Right renal pelvis (tissue), 4 donors: ENCODE results near the gene THSD4. TPM values are rescaled to one million over a fixed set of nuclear protein-coding genes. Genes with fewer than 3 reads are reported as not detected.
A peak's percentile ranks its signal among the peaks of the same experiment; 100 is the strongest.

Source experiments
- DNase-seq, 4 donors: peaks; one replicate each; pipeline ENCODE4 v3.0.0-alpha.2; 2013; ENCODE audit warnings: low read depth in 4 of 4, low spot score in 3 of 4, missing footprints in 1 of 4
- polyA plus RNA-seq, 4 donors: library from polyadenylated mRNA; unstranded; fragments of 120-200 nt; gene quantifications; one replicate each; pipeline ENCODE4 v1.2.1, GENCODE V29; 2013; ENCODE audit not compliant: insufficient read length in 4 of 4

The THSD4 gene
- polyA plus RNA-seq, 4 donors = 32.7 to 45.9 (median 35.6) TPM

DNA sequence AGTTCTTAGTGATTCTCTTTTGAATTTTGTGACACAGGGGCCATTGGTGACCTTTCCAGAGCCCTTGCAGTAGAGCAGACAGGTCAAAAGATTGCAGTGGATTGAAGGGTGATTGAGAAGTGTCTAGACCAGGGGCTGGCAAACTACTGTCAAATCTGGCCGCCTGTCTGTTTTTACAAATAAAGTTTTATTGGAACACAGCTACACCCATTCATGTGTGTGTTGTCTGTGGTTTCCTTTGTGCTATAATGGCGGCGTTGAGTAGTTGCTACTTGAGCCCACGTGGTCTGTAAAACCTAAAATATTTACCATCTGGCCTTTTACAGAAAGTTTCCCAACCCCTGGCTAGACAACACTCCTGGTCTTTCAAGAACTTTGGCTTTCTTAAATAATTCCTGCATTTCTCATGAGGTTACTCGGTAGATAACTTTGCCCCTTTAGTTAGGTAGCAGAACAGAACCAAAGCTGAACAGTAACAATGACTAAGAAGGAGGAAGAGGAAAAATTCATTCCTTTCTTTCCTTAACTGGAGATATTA lies 430.0 kb downstream of the THSD4 start:
- DNase-seq = no peak

DNA sequence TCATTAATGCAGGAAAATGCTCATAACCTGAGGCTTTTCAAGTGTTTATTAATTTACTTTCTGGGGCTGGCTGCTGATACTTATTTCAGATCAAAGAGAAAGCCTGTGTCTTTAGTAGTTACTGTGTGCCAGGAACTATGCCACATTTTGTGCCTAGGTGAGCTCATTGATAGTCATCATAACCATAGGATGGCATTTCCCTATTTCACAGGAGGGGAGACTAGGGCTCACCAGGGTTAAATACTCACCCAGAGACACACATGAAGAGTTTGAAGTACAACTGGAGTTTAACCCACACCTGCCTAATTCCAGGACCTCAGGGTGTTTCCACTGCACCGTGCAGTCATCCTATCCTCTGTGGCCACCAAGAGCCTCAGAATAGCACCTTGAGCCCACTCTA lies 430.7 kb downstream of the THSD4 start:
- no peak for DNase-seq

DNA sequence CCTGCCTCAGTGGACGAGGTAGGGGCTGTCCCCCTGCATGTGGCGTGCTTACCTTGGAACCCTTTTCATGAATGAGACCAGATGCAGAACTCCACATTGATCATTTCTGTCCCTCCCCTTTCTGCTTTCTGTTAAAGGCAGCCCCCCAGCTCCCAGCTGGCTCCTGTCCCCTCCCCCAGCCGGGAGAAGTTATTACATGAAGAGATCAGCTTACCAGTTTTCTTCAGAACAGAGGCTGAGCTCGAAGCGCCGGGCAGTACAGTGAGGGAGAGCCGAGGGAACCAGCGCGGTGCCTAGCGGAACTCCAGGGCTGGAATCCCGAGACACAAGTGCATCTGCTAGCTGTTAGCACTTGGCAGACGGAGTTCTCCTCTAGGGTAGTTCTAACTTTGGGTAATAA lies 431.7 kb downstream of the THSD4 start:
- peak in 1 of 4 donors; percentile 18 for DNase-seq

DNA sequence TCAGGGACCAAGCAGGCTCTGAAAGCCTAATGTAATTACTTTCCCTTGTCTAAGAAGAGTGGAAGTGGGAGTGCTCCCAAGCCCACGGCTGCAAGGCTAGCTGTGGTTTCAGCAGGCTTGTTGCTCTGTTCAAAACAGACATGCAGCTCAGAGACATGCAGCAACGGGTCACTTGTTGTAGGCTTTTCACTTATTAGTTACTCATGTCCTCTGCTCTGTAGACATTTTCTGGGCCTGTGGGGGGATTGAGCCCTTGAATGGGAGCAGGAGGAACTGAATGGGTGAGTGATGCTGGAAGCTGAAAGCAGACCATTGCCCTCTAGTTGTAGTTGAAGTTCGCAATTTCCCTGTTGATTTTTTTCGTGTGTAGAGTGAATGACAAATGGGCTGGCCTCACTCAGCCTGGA lies 433.1 kb downstream of the THSD4 start:
- no peak for DNase-seq

DNA sequence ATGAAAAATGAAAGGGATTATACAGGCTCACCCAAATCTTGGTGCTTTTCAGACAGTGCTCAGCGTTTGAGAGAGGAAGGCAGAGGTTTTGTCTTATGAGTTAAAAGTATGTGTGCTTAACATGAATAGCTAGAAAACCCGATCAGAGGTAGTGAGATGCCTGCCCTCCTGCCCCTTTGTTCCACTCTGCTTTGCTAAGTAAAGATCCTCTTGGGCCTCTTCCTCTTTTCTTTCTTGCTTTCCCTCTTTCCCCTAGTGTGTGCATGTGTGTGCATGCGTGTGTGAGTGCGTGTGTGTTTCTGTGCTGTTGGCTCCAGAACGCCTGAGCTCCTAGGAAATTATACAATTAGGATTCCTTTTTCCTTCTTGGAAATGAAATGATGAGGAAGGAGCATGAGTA lies 433.8 kb downstream of the THSD4 start:
- no peak for DNase-seq

DNA sequence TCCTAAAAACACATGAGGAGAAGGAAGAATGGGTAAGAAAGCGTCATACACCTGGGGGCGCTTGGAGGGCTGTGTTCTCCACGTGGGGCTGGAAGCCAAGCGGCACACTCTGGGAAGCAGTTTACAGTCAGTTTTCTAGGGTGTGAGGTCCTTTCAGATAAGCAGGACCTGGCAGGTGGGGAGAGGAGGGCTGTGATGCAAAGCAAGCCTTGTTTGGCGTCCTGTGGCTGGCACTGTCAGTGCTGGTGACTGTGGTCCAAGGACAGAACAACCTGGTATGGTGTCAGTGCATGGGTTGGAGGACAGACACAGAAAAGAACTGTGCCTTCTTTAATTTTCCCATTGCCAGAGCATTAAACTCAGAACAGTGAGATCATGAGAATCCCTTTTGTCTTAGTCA lies 434.4 kb downstream of the THSD4 start:
- DNase-seq = no peak

DNA sequence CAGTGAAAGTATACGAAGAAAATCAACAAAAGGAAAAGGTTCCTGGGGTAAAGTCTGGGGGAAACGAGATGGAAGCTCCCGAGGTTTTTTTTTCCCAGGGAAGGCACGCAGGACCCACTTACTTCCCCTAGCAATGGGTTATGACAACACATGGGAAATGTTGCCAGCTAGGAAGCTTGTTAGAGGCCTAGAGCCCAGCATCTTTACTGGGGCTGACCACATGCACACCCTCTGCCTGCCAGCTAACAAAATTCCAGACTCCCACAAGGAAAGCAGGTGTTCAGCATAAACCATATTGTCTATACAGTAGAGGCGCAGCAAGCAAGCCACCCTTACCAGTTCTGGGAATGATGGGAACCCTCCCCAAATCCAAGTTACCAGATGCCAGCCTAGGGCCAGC lies 436.3 kb downstream of the THSD4 start:
- DNase-seq = no peak

DNA sequence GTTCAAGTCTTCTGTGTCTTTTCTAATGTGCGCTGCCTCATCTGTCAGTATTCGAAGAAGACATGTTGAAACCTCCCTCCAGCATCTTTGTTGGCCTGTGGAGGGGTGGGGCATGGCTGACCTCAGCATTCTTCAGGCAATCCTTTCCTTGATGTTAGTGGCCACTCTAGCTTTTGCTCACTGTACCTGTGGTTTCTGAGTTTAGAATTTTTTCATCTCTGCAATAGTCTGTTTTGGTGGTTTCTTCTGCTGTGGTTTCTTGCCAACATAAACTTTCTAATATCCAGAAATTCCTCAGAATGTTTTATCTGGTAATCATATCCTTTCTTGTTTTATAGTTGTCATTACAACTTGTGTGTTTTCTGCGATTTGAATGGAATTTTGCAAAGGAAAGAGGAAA lies 443.8 kb downstream of the THSD4 start:
- no peak for DNase-seq

DNA sequence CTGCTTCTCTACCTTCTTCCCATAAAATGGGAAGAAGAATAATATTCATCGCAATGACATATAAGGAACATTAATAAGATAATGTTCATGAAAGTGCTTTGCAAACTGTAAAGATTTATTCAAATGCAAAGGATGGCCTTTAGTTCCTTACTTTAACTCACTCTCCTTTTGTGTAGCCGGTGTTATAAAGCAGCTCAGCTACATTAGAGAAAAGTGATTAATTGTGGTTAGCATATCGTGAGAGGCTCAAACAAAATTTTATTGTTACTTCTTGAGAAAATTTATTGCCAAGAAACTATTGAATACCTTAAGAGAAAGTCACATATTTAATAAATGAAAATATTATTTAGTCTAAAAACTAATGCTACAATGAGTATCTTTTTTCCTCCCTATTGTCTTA lies 444.3 kb downstream of the THSD4 start:
- DNase-seq = no peak

DNA sequence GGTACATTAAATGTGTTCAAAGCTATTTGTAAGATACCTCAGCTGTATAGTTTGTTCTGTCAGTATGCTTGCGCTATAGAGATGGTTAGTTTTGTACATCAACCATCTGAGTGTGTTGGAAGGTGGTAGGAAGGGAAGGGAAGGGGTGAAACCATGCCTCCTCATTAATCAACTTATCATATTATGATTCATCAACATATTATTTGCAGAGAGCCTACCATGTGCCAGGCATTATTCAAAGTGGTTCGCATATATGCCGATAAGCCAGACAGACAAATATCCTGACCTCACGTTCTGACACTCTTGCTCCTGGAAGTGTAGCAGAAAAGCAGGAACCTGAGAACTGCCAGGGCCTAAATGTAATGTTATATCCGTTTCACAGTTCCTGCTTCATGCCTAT lies 447.0 kb downstream of the THSD4 start:
- no peak for DNase-seq

DNA sequence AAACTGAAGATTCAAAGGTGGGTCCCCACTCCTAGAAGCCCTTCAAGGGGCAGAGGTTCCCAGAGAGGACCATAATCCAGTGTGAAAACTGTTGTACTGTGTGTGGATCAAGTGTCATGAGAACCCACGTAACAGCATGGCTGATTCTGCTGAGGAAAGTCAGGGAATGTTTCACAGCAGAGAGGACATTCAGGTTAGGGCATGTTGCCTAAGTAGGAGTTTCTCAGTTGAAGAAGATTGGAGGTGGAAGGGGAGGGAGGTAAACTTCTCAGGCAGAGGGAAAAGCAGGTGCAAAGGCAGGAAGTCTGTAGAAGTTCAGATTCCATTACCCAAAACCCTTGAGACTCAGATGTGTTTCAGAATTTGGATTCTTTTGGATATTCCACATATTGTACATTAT lies 448.9 kb downstream of the THSD4 start:
- no peak for DNase-seq

DNA sequence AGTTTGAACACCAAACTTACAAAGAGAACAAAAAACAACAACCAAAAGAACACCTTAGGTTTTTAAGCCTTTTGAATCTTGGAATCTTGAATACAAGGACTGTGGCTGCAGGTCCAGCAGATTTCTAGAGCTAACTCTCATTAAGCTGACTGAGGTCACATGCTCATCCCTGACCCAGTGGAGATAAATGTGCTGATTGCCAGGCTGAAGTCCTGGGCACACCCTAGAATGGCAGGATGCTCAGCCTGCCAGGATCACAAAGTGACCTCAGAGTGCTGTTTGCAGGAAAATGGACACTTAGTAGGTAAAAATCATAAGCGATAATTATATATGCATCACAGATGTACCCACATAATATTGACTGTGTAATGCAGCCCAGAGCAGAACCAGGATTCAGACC lies 449.7 kb downstream of the THSD4 start:
- DNase-seq = no peak

DNA sequence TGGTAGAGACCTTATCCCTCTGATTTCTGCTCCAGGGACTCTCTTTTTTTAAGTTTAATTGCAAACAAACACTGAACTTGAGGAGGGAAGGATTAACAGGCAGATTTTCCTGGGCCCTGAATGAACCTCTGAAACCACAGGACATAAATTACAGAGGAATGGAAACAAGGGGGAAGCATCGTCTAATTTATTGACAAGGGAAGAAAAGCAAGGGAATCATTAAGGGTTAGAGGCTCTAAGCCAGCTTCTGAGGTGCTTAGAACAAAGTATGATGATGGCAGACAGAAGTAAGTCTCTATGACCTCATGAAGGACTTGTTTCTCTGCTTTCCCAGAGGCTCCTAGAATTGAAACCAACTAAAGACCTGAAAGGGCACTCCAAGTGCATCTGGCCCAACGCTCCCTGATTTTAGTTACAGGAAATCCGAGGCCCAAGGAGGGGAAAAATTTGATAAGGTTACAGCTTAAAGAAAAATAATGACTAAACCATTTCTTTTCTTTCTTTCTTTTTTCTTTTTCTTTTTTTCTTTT lies 450.4 kb downstream of the THSD4 start:
- DNase-seq = no peak

DNA sequence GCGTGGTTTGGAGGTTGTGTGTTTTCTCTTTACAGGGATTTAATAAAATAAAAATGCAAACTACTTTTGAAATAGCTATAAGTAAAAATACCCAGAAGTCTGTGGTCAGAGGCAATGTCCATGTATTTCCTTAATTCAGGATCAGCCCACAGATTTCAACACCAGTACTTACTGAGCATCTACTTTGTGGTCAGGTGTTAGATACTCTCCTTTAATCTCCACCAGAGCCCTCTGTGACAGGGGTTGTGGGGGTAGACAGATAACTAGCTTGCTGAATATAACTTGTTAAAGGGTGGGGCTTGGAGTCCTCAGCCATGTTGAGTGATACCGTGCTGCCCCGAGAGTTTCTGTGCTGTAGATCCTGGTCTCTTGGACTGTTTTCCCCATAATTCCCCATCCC lies 451.0 kb downstream of the THSD4 start:
- DNase-seq = no peak

DNA sequence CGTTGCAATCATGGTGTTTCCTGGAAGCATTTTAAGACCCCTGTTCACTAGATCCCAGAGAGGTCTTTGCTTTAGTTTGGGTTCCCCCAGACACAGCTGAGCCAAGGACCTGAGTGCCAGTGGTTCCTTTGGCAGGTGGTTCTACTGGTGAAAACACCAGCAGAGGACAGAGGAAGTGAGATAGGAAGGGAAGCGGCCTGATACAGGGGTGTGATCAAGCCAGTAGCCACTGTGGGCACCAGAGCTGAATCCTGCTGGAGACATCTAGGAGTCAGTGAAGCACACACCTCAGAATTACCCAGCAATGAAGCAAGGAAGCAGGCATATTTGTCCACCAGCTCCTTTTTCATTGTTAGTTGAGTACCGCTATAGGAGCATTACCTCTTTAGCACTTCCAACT lies 451.9 kb downstream of the THSD4 start:
- no peak for DNase-seq

DNA sequence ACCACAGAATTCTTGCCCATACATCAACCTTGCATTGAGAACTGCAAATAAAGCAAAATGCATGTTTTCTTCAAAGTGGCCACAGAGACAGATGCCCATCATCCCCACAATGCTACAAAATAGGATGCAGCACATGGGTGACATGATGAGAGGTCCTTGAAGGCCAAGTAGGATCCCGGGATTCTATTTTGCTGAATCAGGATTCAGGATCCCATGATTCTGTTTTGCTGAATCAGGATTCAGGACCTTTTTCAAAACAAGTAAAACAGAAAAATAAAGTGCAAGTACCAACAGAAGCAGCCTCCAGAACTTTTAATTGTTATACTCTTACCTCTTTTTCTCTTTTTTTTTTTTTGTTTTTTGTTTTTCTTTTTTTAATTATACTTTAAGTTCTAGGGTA lies 453.0 kb downstream of the THSD4 start:
- DNase-seq = no peak

DNA sequence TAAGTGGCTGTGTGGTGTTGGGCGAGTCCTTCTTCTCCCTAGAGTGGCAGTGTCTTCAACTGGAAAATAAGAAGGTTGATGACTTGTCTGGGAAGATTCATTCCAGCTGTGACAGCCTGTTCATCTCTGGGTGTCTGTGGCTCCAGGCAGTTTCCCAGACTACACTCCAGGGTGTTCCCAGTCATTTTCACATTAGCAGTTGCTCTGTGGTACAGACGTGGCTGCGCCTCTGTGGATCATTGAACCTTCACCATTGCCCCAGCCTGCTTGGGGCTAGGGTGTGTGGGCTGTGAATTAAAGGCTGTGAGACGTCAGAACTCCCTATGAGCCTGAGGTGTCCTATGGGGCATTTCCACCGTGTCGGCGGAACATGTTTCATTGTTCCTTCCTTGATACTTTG lies 455.5 kb downstream of the THSD4 start:
- no peak for DNase-seq

DNA sequence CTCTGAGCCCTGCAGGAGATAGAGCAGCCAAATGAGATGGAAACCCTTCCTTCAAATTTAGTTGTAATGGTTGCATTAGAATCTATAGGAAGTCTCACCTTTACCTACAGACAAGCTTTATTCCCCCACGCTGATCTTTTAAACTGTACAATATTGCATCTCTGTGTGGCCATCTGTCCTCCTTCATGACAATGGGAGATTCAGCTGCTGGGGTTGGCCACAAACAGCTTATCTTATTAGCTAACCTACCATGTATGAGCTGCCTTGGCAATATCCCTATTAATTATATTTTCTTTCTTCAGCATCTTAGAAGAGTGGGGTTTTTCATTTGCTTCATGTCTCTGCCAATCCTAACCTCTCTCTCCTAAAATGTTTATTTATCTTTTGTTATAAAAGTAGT lies 456.4 kb downstream of the THSD4 start:
- DNase-seq = no peak

DNA sequence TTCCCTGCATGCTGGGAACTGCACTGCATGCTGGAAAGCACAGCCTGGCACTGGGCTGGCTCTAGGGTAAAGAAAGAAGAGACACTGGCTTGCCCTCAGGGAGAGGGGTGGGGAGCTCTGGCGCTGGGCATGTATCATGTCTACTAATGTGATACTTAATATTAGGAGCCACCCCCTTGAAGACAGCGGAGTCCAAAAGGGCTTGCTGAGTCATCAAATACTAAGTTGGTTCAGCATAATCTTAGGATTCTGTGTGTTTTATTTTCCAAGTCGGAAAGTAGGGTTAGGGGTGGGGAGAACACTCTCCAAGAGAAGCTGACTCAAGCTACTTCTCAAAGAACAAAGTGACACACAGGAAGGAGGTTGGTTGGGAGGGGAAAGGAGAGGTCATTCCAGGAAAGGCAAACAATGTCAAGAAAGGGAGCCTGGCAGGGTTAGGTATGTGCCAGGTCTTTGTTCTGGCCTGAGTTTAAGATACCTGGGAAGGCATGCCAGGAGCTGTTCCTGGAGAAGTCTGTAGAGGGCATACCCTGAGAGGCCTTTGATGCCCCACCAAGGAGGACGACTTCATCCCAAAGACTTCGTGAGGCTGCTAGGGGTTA lies 457.3 kb downstream of the THSD4 start:
- DNase-seq = no peak

DNA sequence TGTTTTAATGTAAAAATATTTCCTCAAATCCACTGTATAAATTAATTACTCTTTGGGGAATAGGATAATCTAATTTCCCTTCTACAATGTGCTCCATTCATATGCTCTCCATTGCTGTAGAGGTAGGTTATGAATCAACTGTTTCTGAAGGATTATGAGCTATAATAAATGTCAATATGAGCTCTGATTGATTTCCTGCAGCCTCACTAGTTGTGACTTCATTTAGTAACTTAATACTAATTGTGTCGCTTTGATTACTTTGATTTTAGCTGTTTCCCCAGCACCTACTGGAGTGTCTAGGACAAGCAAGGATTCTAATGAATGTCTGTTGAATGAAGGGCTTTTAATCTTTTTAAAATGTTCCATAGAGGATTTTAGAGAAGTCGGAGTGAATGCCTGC lies 458.3 kb downstream of the THSD4 start:
- no peak for DNase-seq

DNA sequence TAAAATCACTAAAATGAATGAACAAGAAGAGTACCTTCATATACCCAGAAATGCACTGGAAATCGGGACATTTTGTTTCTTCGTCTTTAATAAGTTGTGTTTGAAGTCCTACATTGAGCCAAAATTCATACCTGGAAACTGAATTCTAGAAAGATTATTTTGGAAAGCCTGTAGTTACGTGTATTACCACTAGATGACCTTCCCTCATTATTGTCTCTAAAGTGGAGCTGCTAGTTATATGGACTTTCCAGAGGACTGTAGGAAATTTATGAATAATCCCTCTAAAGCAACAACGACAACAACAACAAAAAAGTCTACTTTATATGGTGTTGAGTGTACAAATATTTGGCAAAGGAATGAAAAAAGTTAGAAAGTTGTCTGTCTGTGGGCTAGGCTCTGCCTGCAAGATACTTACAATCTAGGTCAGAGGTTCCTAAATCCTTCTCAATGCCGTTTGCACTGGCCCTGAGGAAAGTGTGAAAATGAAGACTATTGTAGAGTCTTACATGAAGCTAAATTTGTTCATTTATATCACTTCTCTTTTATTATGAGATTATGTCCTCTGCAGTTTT lies 460.3 kb downstream of the THSD4 start:
- no peak for DNase-seq

DNA sequence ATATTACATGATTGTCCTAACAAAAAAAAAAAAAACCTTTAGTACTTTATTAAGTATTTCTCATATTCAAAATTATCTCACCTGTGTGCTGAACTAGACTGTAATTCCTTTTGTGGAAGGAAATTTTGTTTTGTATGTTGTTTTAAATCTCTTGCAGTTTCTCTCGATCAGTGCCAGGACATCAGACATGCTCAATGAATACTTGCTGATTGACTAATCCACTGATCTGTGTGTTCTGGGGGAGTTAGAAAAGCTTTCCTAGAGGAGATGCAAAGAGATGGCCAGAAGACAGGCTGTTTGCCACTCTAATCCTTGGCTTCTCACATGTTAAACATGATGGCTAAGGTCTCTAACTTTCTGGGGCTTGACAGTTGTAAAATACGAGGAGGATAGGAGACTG lies 461.8 kb downstream of the THSD4 start:
- DNase-seq = no peak
